Endothelial cell of umbilical vein (primary cell): ENCODE measurements around the gene VSIR. TPM values are rescaled to one million over a fixed set of nuclear protein-coding genes. Genes with fewer than 3 reads are reported as not detected.

Experiments used
- BruUV-seq: library from RNA; stranded (reverse); fragments of 400-500 nt; replicated peaks from 2 replicates; lab custom pipeline; 2021; lab: Mats Ljungman, UMichigan
- CTCF ChIA-PET: fragments of 300-600, 350-600 bp; sonication (Branson Sonifier 250); formaldehyde crosslinking; loops from one replicate; lab custom pipeline; 2021; ENCODE audit warnings: antibody characterized with exemption, inconsistent platforms; lab: Charles Lee
- POLR2A ChIA-PET: fragments of 300-600, 350-600 bp; sonication (Branson Sonifier 250); formaldehyde crosslinking; loops from one replicate; lab custom pipeline; 2021; ENCODE audit warnings: antibody characterized with exemption, inconsistent platforms; lab: Charles Lee
- DNase-seq: peaks from one replicate; pipeline ENCODE4 v3.0.0-alpha.2; 2011; ENCODE audit warnings: low read depth, low spot score
- FAIRE-seq: peaks from 2 replicates; lab custom pipeline; 2011; peaks lifted over from hg19 to GRCh38; lab: Jason Lieb, UNC
- H2AFZ ChIP-seq: 2 replicates; pipeline ENCODE4 v1.6.0; 2012; ENCODE audit warnings: low read depth, low read length, control low read depth, inconsistent platforms
- H3K27ac ChIP-seq: 2 replicates; pipeline ENCODE4 v1.5.1; 2011; ENCODE audit warnings: low read depth, mild to moderate bottlenecking, control low read depth, low read length, moderate library complexity; ENCODE audit not compliant: insufficient read depth
- H3K27me3 ChIP-seq, 2 experiments: 2 replicates each; pipeline versions ENCODE4 v1.6.0 to v1.6.1; 2011; ENCODE audit warnings: low read length in 2 of 2, mixed read lengths in 1 of 2; ENCODE audit not compliant: control insufficient read depth in 2 of 2, insufficient read depth in 2 of 2
- H3K36me3 ChIP-seq, 2 experiments: 2 replicates in 1 of 2; 3 replicates in 1 of 2; pipeline ENCODE4 v1.5.1; 2011; ENCODE audit warnings: low read length in 2 of 2, mild to moderate bottlenecking in 1 of 2, moderate library complexity in 1 of 2; ENCODE audit not compliant: control insufficient read depth in 2 of 2, insufficient read depth in 2 of 2; ENCODE audit errors: extremely low read depth in 1 of 2
- H3K4me1 ChIP-seq: 3 replicates; pipeline ENCODE4 v1.5.1; 2011; ENCODE audit warnings: mild to moderate bottlenecking, low read length; ENCODE audit not compliant: control insufficient read depth, insufficient read depth; ENCODE audit errors: extremely low read depth
- H3K4me2 ChIP-seq: 2 replicates; pipeline ENCODE4 v1.6.1; 2011; ENCODE audit warnings: low read length, control low read depth, mixed read lengths; ENCODE audit not compliant: insufficient read depth
- H3K4me3 ChIP-seq, 3 experiments: fragments of 200-600 bp in 1 of 3; sonication (generic), shearing (Covaris generic) in 1 of 3; replicated peaks in 1 of 3; 2 replicates each; pipeline ENCODE4 v1.5.1; 2011 to 2016; ENCODE audit warnings: control low read depth in 3 of 3, low read length in 3 of 3, mild to moderate bottlenecking in 2 of 3, inconsistent platforms in 1 of 3, low read depth in 1 of 3, moderate library complexity in 1 of 3; ENCODE audit not compliant: insufficient read depth in 1 of 3
- H3K79me2 ChIP-seq: 2 replicates; pipeline ENCODE4 v1.6.0; 2012; ENCODE audit warnings: low read length, inconsistent platforms; ENCODE audit not compliant: control insufficient read depth, insufficient read depth
- H3K9ac ChIP-seq: replicated peaks from 2 replicates; pipeline ENCODE3; 2011; ENCODE audit warnings: low read length, control low read depth; ENCODE audit not compliant: insufficient read depth; ENCODE audit errors: extremely low read depth
- H3K9me1 ChIP-seq: replicated peaks from 3 replicates; pipeline ENCODE4 v1.6.0; 2011; ENCODE audit warnings: mild to moderate bottlenecking, low read length; ENCODE audit not compliant: control insufficient read depth, insufficient read depth; ENCODE audit errors: extremely low read depth
- H3K9me3 ChIP-seq: replicated peaks from 2 replicates; pipeline ENCODE4 v1.5.1; 2012; ENCODE audit warnings: low read length, inconsistent platforms; ENCODE audit not compliant: control insufficient read depth, insufficient read depth
- H4K20me1 ChIP-seq: replicated peaks from 2 replicates; pipeline ENCODE3; 2011; ENCODE audit warnings: mild to moderate bottlenecking, low read length; ENCODE audit not compliant: control insufficient read depth, insufficient read depth; ENCODE audit errors: extremely low read depth
- FOS ChIP-seq: IDR thresholded peaks from 2 replicates; pipeline ENCODE4 v1.6.1; 2011; ENCODE audit warnings: mild to moderate bottlenecking, low read length, moderate library complexity, borderline replicate concordance; ENCODE audit not compliant: insufficient read depth
- JUN ChIP-seq: IDR thresholded peaks from 2 replicates; pipeline ENCODE4 v1.6.1; 2011; ENCODE audit warnings: borderline replicate concordance, low read depth; ENCODE audit not compliant: insufficient read length, insufficient read depth
- dilution Hi-C: fragments of 300-500 bp; cut with MboI; formaldehyde crosslinking; loops from one replicate; pipeline ENCODE4 v1.15.0; 2019; ENCODE audit warnings: low sequenced_read_pairs; ENCODE audit not compliant: extremely low pct_ligation_motif_present
- intact Hi-C: fragments of 100-400 bp; cut with micrococcal nuclease; formaldehyde crosslinking; loops from one replicate; pipeline ENCODE4 v1.10.0; 2022
- polyA plus RNA-seq, 4 experiments: library from polyadenylated mRNA; depleted of rRNA in 3 of 4; stranded (reverse) in 3 of 4; unstranded in 1 of 4; fragments of >200 nt; gene quantifications; 2 replicates each; pipeline versions ENCODE4 v1.2.1 to v1.2.3, GENCODE V29; 2011 to 2012; ENCODE audit warnings: missing spikeins in 1 of 4
- total RNA-seq: library from RNA; stranded (reverse); gene quantifications from 2 replicates; pipeline ENCODE4 v1.2.3, GENCODE V29; 2021

The VSIR gene
- total and polyA plus RNA-seq, 2 donors (not counting 3 experiments of a cell fraction or from before 2014, with no cell fraction given) = 4.9 to 6.3 TPM

- CTCF ChIA-PET = interaction anchor here (0.9 kb wide), 1 partner anchor 9 kb away, joined by 3 read pairs; no protein-coding TSS in a partner anchor
- Histone ChIP-seq H3K9me1 (no peaks in the 10 kb centered on the region), H3K27me3 (peaks cover 0 to 6% of the 10 kb centered on the region in 2 experiments), H3K36me3 (no peaks in the 10 kb centered on the region), H3K4me2 (no peak overlapping the region), H4K20me1 (no peaks in the 10 kb centered on the region), H3K9me3 (no peaks in the 10 kb centered on the region), H3K9ac (no peak overlapping the region), H3K79me2 (no peaks in the 10 kb centered on the region), H3K4me3 (no peak overlapping the region), H3K4me1 (no peaks in the 10 kb centered on the region), H3K27ac (no peak overlapping the region), H2AFZ (no peak overlapping the region)
- no TSS peak for BruUV-seq
- POLR2A ChIA-PET = no interaction called here
- dilution Hi-C loops (no loop called here), intact Hi-C loops (no loop called here)
- FAIRE-seq (no peak), DNase-seq (no peak)
- TF ChIP-seq FOS (no peak), JUN (no peak)
Observed at GRCh38 chr10:71735709-71736569, 37.4 kb downstream of the VSIR start.

- Histone ChIP-seq H3K36me3 (no peaks in the 10 kb centered on the region), H3K9me3 (no peaks in the 10 kb centered on the region), H3K27me3 (peaks cover 0 to 6% of the 10 kb centered on the region in 2 experiments), H3K4me1 (no peaks in the 10 kb centered on the region), H3K27ac (no peak overlapping the region), H2AFZ (no peak overlapping the region), H3K9me1 (no peaks in the 10 kb centered on the region), H3K9ac (no peak overlapping the region), H3K4me2 (no peak overlapping the region), H3K79me2 (no peaks in the 10 kb centered on the region), H4K20me1 (no peaks in the 10 kb centered on the region), H3K4me3 (no peak overlapping the region)
- dilution Hi-C loops = no loop called here
- no peak for TF ChIP-seq JUN
- intact Hi-C loops = no loop called here
- DNase-seq = no peak
- no peak for FAIRE-seq
- CTCF ChIA-PET = no interaction called here
- BruUV-seq = no TSS peak
- POLR2A ChIA-PET = no interaction called here
Observed at GRCh38 chr10:71734797-71735196, 38.5 kb downstream of the VSIR start.
